IMR-90 (cell line): Measurements from ENCODE around the gene TSR3.

Experiments used
- MXI1 ChIP-seq: IDR thresholded peaks from 2 replicates; pipeline ENCODE4 v1.6.1; 2012; ENCODE audit warnings: low read depth, mild to moderate bottlenecking, low read length, moderate library complexity, borderline replicate concordance
- POLR2A ChIP-seq: IDR thresholded peaks from 2 replicates; pipeline ENCODE4 v1.6.1; 2012; ENCODE audit warnings: mild to moderate bottlenecking, low read depth, low read length
- RFX5 ChIP-seq: IDR thresholded peaks from 2 replicates; pipeline ENCODE4 v1.8.0; 2012; ENCODE audit warnings: low read depth, mild to moderate bottlenecking, low read length, moderate library complexity
- TF ChIP-seq, protein P1 (sequence below): conservative IDR thresholded peaks from 2 replicates; pipeline ENCODE4 v1.5.1; 2012; ENCODE audit warnings: mild to moderate bottlenecking, low read depth, low read length, improper control_type of control experiment

DNA sequence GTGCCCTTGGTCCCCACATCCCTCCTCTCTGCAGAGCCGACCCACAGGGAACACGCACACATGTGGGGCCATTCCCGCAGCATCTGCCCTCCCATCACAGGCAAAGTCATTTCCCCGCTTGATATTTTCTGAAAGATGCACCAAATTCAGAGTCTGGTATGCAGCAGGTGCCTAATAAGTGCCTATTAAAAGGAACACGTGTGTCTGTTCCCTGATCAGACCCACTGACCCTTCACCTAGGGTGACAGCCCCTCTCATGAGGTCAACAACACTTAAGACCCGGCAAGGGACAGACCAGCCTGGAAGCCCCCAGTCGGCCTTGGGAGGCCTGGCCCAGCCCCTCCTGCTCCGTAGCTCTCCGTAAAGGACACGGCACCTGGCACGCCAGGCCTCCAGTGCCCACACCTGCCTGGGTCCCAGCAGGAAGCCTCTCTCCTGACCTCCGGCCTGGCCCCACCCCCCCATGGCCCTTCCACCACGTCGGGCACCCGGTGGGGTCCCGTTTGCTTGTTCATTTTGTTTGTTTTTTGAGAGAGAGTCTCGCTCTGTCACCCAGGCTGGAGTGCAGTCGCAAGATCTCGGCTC, 42.8 kb upstream of the TSR3 start:
- TF ChIP-seq, protein P1, sequence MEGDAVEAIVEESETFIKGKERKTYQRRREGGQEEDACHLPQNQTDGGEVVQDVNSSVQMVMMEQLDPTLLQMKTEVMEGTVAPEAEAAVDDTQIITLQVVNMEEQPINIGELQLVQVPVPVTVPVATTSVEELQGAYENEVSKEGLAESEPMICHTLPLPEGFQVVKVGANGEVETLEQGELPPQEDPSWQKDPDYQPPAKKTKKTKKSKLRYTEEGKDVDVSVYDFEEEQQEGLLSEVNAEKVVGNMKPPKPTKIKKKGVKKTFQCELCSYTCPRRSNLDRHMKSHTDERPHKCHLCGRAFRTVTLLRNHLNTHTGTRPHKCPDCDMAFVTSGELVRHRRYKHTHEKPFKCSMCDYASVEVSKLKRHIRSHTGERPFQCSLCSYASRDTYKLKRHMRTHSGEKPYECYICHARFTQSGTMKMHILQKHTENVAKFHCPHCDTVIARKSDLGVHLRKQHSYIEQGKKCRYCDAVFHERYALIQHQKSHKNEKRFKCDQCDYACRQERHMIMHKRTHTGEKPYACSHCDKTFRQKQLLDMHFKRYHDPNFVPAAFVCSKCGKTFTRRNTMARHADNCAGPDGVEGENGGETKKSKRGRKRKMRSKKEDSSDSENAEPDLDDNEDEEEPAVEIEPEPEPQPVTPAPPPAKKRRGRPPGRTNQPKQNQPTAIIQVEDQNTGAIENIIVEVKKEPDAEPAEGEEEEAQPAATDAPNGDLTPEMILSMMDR: no peak
- TF ChIP-seq RFX5: no peak
- TF ChIP-seq MXI1: no peak
- TF ChIP-seq POLR2A: no peak
